Measurements from ENCODE around the gene HMGN4. TPM values are rescaled to one million over a fixed set of nuclear protein-coding genes. Genes with fewer than 3 reads are reported as not detected.
A peak's percentile ranks its signal among the peaks of the same experiment; 100 is the strongest.

Gene HMGN4
- total and polyA plus RNA-seq, 2 of the 8 experiments (the other 6 are each of a cell fraction or from before 2014, with no cell fraction given), result 23.4 to 66.4 TPM

- H3K4me1 ChIP-seq (replicated peaks in 1 of 4; ENCODE audit: control insufficient read depth in 3 of 4, insufficient read depth in 4 of 4, low read length in 3 of 4), result no peaks in the 10 kb centered on the region; a peak in 2 of 7 replicates
- H3K18ac ChIP-seq (ENCODE audit: extremely low read depth, low read length), result no peak overlapping the region
- no peaks in the 10 kb centered on the region for H3K36me3 ChIP-seq (ENCODE audit: control insufficient read depth in 2 of 4, insufficient read depth in 4 of 4, low read length in 3 of 4)
- H3K4ac ChIP-seq (replicated peaks; ENCODE audit: insufficient read length, low read depth, low read length), result no peak overlapping the region
- POLR2A ChIA-PET (ENCODE audit: partially characterized antibody), result interaction anchor here (0.8 to 5.0 kb wide), 7 partner anchors 12 to 577 kb away, joined by 3 to 25 read pairs (median 4); partner anchors contain the start of gene HMGN4
- peak overlapping the region; percentile 80 to 86 for H3K4me2 ChIP-seq (ENCODE audit: insufficient read depth in 1 of 2, low read depth in 2 of 2, low read length in 2 of 2)
- H3K23ac ChIP-seq (ENCODE audit: insufficient read length), result no peak overlapping the region
- no peaks in the 10 kb centered on the region for H3K9me3 ChIP-seq (ENCODE audit: insufficient read depth in 2 of 2, low read depth in 1 of 2, low read length in 1 of 2)
- H3K4me3 ChIP-seq (ENCODE audit: extremely low read depth in 1 of 4, insufficient read depth in 2 of 4, low read depth in 3 of 4, low read length in 4 of 4), result peak overlapping the region; percentile 77 to 96 (median 80)
- TF ChIP-seq BRCA1 (IDR thresholded peaks at IDR 0.05; ENCODE audit: low read depth, low read length) (no peak), KDM4A (IDR thresholded peaks at IDR 0.05; ENCODE audit: low read depth, low read length, severe bottlenecking) (peak; percentile 21), POLR2AphosphoS5 (IDR thresholded peaks at IDR 0.05; ENCODE audit: low read depth, low read length) (no peak), RNF2 (IDR thresholded peaks at IDR 0.05; ENCODE audit: borderline replicate concordance, low read depth, low read length, missing control alignments, poor library complexity, severe bottlenecking) (no peak), SIN3A (conservative IDR thresholded peaks at IDR 0.05 in 1 of 2, IDR thresholded peaks at IDR 0.05 in 1 of 2; ENCODE audit: low read depth in 1 of 2, low read length in 2 of 2) (peak in 1 of 2 experiments; percentile 69; a peak in 1 of 4 replicates), RFX5 (IDR thresholded peaks at IDR 0.05; ENCODE audit: borderline replicate concordance, low read depth, low read length) (no peak), BCL11A (IDR thresholded peaks at IDR 0.05; ENCODE audit: low read depth in 2 of 2, low read length in 2 of 2) (no peak), EGR1 (IDR thresholded peaks at IDR 0.05; ENCODE audit: borderline replicate concordance, low read depth, low read length) (no peak), TAF7 (optimal IDR thresholded peaks at IDR 0.05; ENCODE audit: borderline replicate concordance, low read depth, low read length) (no peak), ATF3 (IDR thresholded peaks at IDR 0.05; ENCODE audit: insufficient read depth, low read depth, low read length) (no peak)
- H2BK120ac ChIP-seq (replicated peaks; ENCODE audit: low read depth, low read length), result no peak overlapping the region
- H2BK20ac ChIP-seq (ENCODE audit: low read length), result no peak overlapping the region
- H4K8ac ChIP-seq (ENCODE audit: extremely low read depth, insufficient read depth, low read length), result no peak overlapping the region
- H4K91ac ChIP-seq (replicated peaks; ENCODE audit: insufficient read length, low read length), result no peak overlapping the region
- CTCF ChIA-PET (ENCODE audit: partially characterized antibody), result interaction anchor here (0.7 to 1.2 kb wide), 5 partner anchors 12 to 233 kb away, joined by 3 to 4 read pairs (median 3); no protein-coding TSS in a partner anchor
- H2AFZ ChIP-seq (ENCODE audit: low read length), result peak overlapping the region; percentile 89
- no peak overlapping the region for H2BK12ac ChIP-seq (ENCODE audit: low read depth, low read length)
- H3K79me2 ChIP-seq (ENCODE audit: control insufficient read depth in 1 of 2, insufficient read depth in 2 of 2, low read length in 2 of 2), result no peaks in the 10 kb centered on the region
- peaks cover 17% of the 10 kb centered on the region for H3K23me2 ChIP-seq (ENCODE audit: low read depth, low read length)
- FAIRE-seq (no peak), DNase-seq (ENCODE audit: low read depth in 1 of 2, low spot score in 2 of 2) (peak in 1 of 2 experiments; percentile 75)
- H2BK5ac ChIP-seq (ENCODE audit: low read depth, low read length), result no peak overlapping the region
- H3K14ac ChIP-seq (ENCODE audit: insufficient read length), result no peak overlapping the region
- H4K5ac ChIP-seq (ENCODE audit: insufficient read length, low read depth, low read length), result no peak overlapping the region
- no peak overlapping the region for H2AK5ac ChIP-seq (ENCODE audit: low read depth, low read length)
- peak overlapping the region in 1 of 4 experiments; percentile 45; a peak in 1 of 7 replicates for H3K9ac ChIP-seq (replicated peaks in 1 of 4; ENCODE audit: extremely low read depth in 1 of 4, low read depth in 3 of 4, low read length in 3 of 4)
- no peak overlapping the region for H3K27ac ChIP-seq (ENCODE audit: low read depth, low read length)
- H2BK15ac ChIP-seq (ENCODE audit: low read length), result no peak overlapping the region
- no peak overlapping the region for H3K56ac ChIP-seq (replicated peaks; ENCODE audit: insufficient read length, low read depth, low read length)
- no peaks in the 10 kb centered on the region for H4K20me1 ChIP-seq (replicated peaks in 1 of 2; ENCODE audit: control insufficient read depth in 1 of 2, insufficient read depth in 2 of 2, low read length in 2 of 2)
- no peaks in the 10 kb centered on the region for H3K79me1 ChIP-seq (ENCODE audit: low read depth, low read length)
- 3% methylated on average over 19 of the region's 19 CpGs; no CpG with 5 or more reads in 1 of the 2 experiments for WGBS, 2 experiments (ENCODE audit: extremely low coverage in 1 of 2, insufficient coverage in 1 of 2, insufficient read length in 1 of 2, insufficient replicate concordance in 2 of 2, low coverage in 1 of 2, low lambda C conversion rate in 2 of 2, missing lambda C conversion rate in 1 of 2)
- H3K27me3 ChIP-seq (replicated peaks in 1 of 4; ENCODE audit: control insufficient read depth in 3 of 4, extremely low read depth in 1 of 4, insufficient read depth in 3 of 4, low read length in 3 of 4), result no peaks in the 10 kb centered on the region
Measured at GRCh38 chr6:26555505-26556262, 17.5 kb downstream of the HMGN4 start.
